ENCODE data around the gene TBC1D22B.

TBC1D22B gene

DNA sequence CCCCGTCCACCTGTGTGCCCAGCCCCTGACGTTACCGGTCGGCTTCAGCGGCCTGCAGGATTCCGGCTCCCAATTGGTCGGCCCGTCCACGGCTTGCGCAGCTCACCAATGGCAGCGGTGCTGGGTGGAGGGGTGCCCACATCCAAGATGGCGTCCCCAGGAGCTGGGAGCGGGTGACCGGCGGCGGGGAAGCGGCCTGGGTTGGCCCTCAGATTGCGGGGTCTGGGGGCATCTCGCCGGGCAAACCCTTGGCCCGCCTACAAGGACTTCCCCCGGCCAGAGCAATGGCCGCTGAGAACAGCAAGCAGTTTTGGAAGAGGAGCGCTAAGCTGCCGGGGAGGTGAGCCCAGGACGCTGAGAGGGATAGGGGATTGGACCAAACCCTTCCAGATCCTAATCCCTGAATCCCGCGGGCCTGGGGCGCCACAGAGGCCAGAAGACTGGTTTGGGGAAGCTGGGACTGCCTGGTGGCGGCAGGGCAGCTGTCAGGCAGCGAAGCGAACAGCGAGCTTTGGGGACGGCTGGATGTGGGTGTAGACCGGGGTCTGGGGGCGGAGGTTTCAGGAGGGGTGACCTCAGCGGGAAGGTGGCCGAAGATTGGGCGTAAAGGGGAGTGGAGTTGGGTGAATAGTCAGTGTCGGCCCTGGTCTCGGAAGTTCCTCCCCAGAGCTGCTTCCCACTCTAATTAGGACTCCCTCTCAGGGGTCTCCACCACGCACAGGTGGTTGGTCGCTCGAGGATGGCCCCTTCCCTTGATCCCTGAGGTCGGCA, at the start of gene TBC1D22B, which contains the start of gene TMEM217:
Gene TBC1D22B, plus strand, starts transcription at position 139 of the 771 bp plus-strand sequence. Its CDS starts 146 bp downstream, at position 285.
Gene TMEM217, minus strand, starts transcription at position 511 of the 771 bp plus-strand sequence. CDS start 39,114 bp downstream, outside the sequence.
- ATAC-seq (ENCODE audit: low read depth) = peak; percentile 99
- peaks cover 18% of the 10 kb centered on the region for H3K4me1 ChIP-seq (ENCODE audit: insufficient read depth, poor library complexity, severe bottlenecking)
- H3K9me3 ChIP-seq (ENCODE audit: severe bottlenecking) = no peaks in the 10 kb centered on the region
- no peaks in the 10 kb centered on the region for H3K27me3 ChIP-seq (ENCODE audit: insufficient read depth, poor library complexity, severe bottlenecking)
- peak; percentile 98 for DNase-seq (ENCODE audit: low spot score)
- H3K36me3 ChIP-seq (ENCODE audit: low read depth) = no peaks in the 10 kb centered on the region
- H3K4me3 ChIP-seq (ENCODE audit: severe bottlenecking) = peak within 1 kb of the TSS; percentile 88
- peak within 1 kb of the TSS; percentile 56 for H3K27ac ChIP-seq (ENCODE audit: poor library complexity, severe bottlenecking)
- TF ChIP-seq, protein P1, sequence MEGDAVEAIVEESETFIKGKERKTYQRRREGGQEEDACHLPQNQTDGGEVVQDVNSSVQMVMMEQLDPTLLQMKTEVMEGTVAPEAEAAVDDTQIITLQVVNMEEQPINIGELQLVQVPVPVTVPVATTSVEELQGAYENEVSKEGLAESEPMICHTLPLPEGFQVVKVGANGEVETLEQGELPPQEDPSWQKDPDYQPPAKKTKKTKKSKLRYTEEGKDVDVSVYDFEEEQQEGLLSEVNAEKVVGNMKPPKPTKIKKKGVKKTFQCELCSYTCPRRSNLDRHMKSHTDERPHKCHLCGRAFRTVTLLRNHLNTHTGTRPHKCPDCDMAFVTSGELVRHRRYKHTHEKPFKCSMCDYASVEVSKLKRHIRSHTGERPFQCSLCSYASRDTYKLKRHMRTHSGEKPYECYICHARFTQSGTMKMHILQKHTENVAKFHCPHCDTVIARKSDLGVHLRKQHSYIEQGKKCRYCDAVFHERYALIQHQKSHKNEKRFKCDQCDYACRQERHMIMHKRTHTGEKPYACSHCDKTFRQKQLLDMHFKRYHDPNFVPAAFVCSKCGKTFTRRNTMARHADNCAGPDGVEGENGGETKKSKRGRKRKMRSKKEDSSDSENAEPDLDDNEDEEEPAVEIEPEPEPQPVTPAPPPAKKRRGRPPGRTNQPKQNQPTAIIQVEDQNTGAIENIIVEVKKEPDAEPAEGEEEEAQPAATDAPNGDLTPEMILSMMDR (IDR thresholded peaks at IDR 0.05; ENCODE audit: poor library complexity, severe bottlenecking) = no peak

- no peak overlapping the region for H3K27ac ChIP-seq (ENCODE audit: poor library complexity, severe bottlenecking)
- TF ChIP-seq, protein P1 (IDR thresholded peaks at IDR 0.05; ENCODE audit: poor library complexity, severe bottlenecking) = peak; percentile 78
- DNase-seq (ENCODE audit: low spot score) (peak; percentile 78), ATAC-seq (ENCODE audit: low read depth) (peak; percentile 83)
- no peak overlapping the region for H3K4me3 ChIP-seq (ENCODE audit: severe bottlenecking)
- no peaks in the 10 kb centered on the region for H3K27me3 ChIP-seq (ENCODE audit: insufficient read depth, poor library complexity, severe bottlenecking)
- peaks cover 11% of the 10 kb centered on the region for H3K4me1 ChIP-seq (ENCODE audit: insufficient read depth, poor library complexity, severe bottlenecking)
- H3K36me3 ChIP-seq (ENCODE audit: low read depth) = no peaks in the 10 kb centered on the region
- H3K9me3 ChIP-seq (ENCODE audit: severe bottlenecking) = no peaks in the 10 kb centered on the region
These were observed 49.6 kb upstream of the TBC1D22B start for GRCh38 chr6:37207903-37208456.

DNA sequence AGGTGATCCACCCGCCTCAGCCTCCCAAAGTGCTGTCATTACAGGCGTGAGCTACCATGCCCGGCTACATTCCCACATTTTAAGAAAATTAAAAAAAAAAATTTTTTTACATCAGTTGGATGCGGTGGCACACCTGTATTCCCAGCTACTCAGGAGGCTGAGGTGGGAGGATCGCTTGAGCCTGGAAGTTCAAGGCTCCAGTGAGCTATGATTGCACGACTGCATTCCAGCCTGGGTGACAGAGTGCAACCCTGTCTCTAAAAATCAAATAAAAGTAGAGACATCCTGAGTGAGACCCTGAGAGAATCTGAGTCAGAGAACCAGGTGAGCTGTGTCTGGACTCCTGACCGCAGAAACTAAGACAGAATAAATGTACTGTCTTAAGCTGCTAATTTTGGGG, 48.8 kb upstream of the TBC1D22B start:
- ATAC-seq (ENCODE audit: low read depth) = no peak
- Histone ChIP-seq H3K4me1 (ENCODE audit: insufficient read depth, poor library complexity, severe bottlenecking) (peaks cover 9% of the 10 kb centered on the region), H3K9me3 (ENCODE audit: severe bottlenecking) (no peaks in the 10 kb centered on the region), H3K4me3 (ENCODE audit: severe bottlenecking) (no peak overlapping the region), H3K27ac (ENCODE audit: poor library complexity, severe bottlenecking) (no peak overlapping the region), H3K36me3 (ENCODE audit: low read depth) (no peaks in the 10 kb centered on the region), H3K27me3 (ENCODE audit: insufficient read depth, poor library complexity, severe bottlenecking) (no peaks in the 10 kb centered on the region)
- no peak for DNase-seq (ENCODE audit: low spot score)
- TF ChIP-seq, protein P1 (IDR thresholded peaks at IDR 0.05; ENCODE audit: poor library complexity, severe bottlenecking) = no peak

DNA sequence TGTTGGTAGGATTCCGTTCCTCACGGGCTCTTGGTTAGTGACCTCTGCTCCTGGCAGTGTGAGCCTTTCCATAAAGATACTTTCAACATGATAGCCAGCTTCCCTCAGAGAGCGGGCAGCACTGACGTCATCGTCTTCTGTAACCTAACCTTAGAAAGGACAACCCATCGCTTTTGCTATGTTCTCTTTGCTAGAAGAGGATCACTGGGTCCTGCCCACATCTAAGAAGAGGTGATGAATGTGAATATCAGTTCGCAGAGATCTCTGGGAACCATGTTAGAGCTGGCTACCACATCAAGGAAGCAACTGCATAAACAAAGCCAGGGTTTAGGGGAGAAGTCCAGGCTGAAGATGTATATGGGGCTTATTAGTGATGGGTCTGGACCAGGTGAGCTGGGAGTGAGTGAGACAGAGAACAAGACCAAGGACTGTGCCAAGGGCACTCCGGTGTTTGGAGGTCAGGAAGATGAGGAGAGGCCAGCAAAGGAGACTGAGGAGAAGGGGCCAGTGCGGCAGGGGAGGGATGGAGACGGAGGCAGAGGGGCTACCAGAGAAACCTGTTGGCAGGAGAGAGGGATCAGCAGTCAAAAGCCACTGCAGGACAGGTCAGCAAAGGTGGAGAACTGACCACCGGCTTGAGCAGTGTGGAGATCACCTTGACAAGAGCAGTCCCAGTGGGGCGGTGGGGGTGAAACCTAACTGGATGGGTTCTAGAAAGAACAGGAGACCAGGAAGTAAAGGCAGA, 47.9 kb upstream of the TBC1D22B start:
- ATAC-seq (ENCODE audit: low read depth) (no peak), DNase-seq (ENCODE audit: low spot score) (no peak)
- TF ChIP-seq, protein P1 (IDR thresholded peaks at IDR 0.05; ENCODE audit: poor library complexity, severe bottlenecking) = no peak
- Histone ChIP-seq H3K36me3 (ENCODE audit: low read depth) (no peaks in the 10 kb centered on the region), H3K9me3 (ENCODE audit: severe bottlenecking) (no peaks in the 10 kb centered on the region), H3K27me3 (ENCODE audit: insufficient read depth, poor library complexity, severe bottlenecking) (no peaks in the 10 kb centered on the region), H3K4me3 (ENCODE audit: severe bottlenecking) (no peak overlapping the region), H3K4me1 (ENCODE audit: insufficient read depth, poor library complexity, severe bottlenecking) (peaks cover under 1% of the 10 kb centered on the region), H3K27ac (ENCODE audit: poor library complexity, severe bottlenecking) (no peak overlapping the region)
